ENCODE data around the gene BTF3. TPM values are rescaled to one million over a fixed set of nuclear protein-coding genes. Genes with fewer than 3 reads are reported as not detected.

The BTF3 gene
- total and polyA plus RNA-seq, 12 donors, result 375 to 852 (median 509) TPM

DNA sequence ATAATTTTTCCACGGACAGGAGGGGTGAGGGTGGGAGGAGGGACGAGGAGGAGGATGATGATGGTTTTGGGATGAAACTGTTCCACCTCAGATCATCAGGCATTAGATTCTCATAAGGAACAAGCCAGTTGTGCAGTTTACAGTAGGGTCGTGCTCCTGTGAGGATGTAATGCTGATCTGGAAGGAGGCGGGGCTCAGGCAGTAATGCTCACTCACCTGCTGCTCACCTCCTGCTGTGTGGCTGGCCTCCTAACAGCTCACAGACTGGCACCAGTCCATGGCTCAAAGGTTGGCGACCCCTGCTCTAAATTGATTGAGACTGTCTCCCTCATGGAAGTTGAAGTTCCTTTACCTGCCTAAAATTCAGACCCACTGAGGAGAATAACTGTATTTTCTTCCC is 34.0 kb downstream of the BTF3 start:
- Histone ChIP-seq H3K4me3 (no peak overlapping the region), H3K9me3 (replicated peaks in 1 of 3) (no peaks in the 10 kb centered on the region), H3K27me3 (no peaks in the 10 kb centered on the region), H3K36me3 (replicated peaks in 1 of 2) (no peaks in the 10 kb centered on the region), H3K27ac (no peak overlapping the region), H3K4me1 (replicated peaks in 1 of 2) (no peaks in the 10 kb centered on the region)
- no peak for TF ChIP-seq POLR2A (IDR thresholded peaks at IDR 0.05)
- TF ChIP-seq, protein P1, sequence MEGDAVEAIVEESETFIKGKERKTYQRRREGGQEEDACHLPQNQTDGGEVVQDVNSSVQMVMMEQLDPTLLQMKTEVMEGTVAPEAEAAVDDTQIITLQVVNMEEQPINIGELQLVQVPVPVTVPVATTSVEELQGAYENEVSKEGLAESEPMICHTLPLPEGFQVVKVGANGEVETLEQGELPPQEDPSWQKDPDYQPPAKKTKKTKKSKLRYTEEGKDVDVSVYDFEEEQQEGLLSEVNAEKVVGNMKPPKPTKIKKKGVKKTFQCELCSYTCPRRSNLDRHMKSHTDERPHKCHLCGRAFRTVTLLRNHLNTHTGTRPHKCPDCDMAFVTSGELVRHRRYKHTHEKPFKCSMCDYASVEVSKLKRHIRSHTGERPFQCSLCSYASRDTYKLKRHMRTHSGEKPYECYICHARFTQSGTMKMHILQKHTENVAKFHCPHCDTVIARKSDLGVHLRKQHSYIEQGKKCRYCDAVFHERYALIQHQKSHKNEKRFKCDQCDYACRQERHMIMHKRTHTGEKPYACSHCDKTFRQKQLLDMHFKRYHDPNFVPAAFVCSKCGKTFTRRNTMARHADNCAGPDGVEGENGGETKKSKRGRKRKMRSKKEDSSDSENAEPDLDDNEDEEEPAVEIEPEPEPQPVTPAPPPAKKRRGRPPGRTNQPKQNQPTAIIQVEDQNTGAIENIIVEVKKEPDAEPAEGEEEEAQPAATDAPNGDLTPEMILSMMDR (IDR thresholded peaks at IDR 0.05), result no peak
- DNase-seq, result no peak
- 76 to 91% (median 85%) methylated on average over 5 of the region's 5 CpGs for WGBS, 4 donors
- intact Hi-C loops (cut with DNase I), result no loop called here

DNA sequence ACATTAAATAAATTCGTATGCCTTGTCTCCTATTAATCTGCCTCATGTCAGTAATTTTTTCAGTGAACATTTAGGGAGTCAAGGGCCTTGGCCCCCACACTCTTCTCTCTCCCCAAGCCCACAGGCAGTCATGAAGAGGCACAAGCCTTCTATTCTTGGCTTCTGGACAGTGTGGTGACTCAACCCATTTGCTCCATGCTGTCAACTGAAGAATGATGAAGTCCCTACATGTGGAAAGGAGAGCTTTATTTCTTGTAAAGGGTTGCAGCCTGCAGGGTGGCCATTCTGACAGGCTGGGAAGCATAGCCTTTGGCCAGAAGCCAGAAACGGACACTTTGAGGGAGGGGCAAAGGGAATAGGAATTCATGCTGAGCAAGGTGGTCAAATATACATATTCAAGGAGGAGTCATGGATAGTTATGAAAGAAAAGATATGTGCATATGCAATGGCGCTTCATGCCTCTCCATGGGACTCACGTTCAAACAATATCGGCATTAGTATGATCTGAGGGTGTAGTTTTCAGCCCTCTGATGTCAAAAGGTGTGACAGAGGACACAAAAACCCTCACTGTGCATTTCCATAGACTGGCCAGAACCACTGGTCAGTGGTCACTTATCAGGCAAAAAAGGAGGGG is 35.9 kb downstream of the BTF3 start:
- Histone ChIP-seq H3K27ac (no peak overlapping the region), H3K27me3 (no peaks in the 10 kb centered on the region), H3K4me1 (replicated peaks in 1 of 2) (no peaks in the 10 kb centered on the region), H3K36me3 (replicated peaks in 1 of 2) (no peaks in the 10 kb centered on the region), H3K4me3 (no peak overlapping the region), H3K9me3 (replicated peaks in 1 of 3) (no peaks in the 10 kb centered on the region)
- DNase-seq, result peak in 3 of 7 donors; percentile 38 to 47 (median 39)
- TF ChIP-seq POLR2A (IDR thresholded peaks at IDR 0.05), result no peak
- TF ChIP-seq, protein P1 (IDR thresholded peaks at IDR 0.05), result no peak
- 74 to 77% (median 76%) methylated on average over 5 of the region's 5 CpGs for WGBS, 4 donors
- intact Hi-C loops (cut with DNase I), result no loop called here

DNA sequence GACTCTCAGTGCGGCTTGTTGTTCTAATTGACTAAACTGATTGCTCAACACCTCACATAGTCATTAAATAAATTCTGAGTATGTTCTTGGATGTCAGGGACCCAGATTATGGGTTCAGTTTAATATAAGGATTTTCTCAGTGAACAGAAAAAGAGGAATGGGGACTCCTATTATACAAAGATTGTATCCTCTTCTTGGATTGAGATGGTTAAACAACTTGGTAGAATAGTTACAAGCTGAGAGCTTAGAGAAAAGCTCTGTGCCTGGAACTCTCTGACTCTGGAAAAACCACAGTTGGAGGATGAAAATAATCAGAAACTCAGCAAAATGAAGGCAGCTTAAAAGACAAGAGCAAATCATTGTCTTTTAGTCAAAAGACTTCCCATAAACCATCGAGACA is 36.7 kb downstream of the BTF3 start:
- TF ChIP-seq, protein P1 (IDR thresholded peaks at IDR 0.05), result no peak
- no peak for TF ChIP-seq POLR2A (IDR thresholded peaks at IDR 0.05)
- intact Hi-C loops (cut with DNase I), result no loop called here

DNA sequence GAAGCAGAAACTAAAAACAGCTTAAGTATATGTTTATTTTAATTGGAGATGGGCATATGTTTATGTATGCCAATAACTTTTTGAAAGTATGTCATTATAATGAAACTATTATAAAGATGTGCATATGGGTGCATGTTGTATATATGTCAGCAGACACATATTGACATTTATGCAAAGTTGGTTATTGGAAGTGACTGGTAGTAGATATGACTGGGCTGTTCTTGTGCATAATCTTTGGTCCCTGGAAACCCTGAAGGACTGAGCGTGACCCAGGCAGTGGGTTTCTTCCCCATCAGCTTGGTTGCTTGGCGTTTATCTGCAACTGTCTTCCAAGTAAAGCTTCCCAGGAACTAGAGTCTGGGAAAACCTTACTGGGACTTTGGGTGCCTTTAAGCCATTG is 41.5 kb downstream of the BTF3 start:
- DNase-seq, result no peak
- H3K27me3 ChIP-seq, result no peaks in the 10 kb centered on the region
- peaks cover 0 to 6% of the 10 kb centered on the region in 2 donors for H3K4me1 ChIP-seq (replicated peaks in 1 of 2)
- H3K36me3 ChIP-seq (replicated peaks in 1 of 2), result no peaks in the 10 kb centered on the region
- no peak overlapping the region for H3K4me3 ChIP-seq
- WGBS, 4 donors, result 61 to 92% (median 72%) methylated on average over 2 of the region's 2 CpGs
- TF ChIP-seq, protein P1 (IDR thresholded peaks at IDR 0.05), result no peak
- no peak for TF ChIP-seq POLR2A (IDR thresholded peaks at IDR 0.05)
- H3K9me3 ChIP-seq (replicated peaks in 1 of 3), result no peaks in the 10 kb centered on the region
- no peak overlapping the region for H3K27ac ChIP-seq
- intact Hi-C loops (cut with DNase I), result loop anchor here in 1 of 2 donors (10.0 kb wide), 1 partner anchor 315 kb away; no protein-coding TSS in a partner anchor

More for the DNA sequence above, 36.7 kb downstream of the BTF3 start:
- H3K27ac ChIP-seq, result no peak overlapping the region
- no peak overlapping the region for H3K4me3 ChIP-seq
- no peaks in the 10 kb centered on the region for H3K4me1 ChIP-seq (replicated peaks in 1 of 2)
- no peaks in the 10 kb centered on the region for H3K27me3 ChIP-seq
- DNase-seq, result no peak
- 81 to 93% (median 88%) methylated on average over 2 of the region's 2 CpGs for WGBS, 4 donors
- H3K9me3 ChIP-seq (replicated peaks in 1 of 3), result no peaks in the 10 kb centered on the region
- H3K36me3 ChIP-seq (replicated peaks in 1 of 2), result no peaks in the 10 kb centered on the region
